HEK293 (cell line): ENCODE data around the gene GRN.

ENCODE experiments used
- REST ChIP-seq: fragments of 450-650 bp; formaldehyde crosslinking; IDR thresholded peaks from 2 replicates; pipeline ENCODE4 v1.5.1; 2016; ENCODE audit warnings: missing biosample characterization, missing genetic modification characterization
- ZNF274 ChIP-seq, 2 experiments: fragments of 200-500 bp in 1 of 2; fragments of 450-650 bp in 1 of 2; sonication (Bioruptor generic) in 1 of 2; formaldehyde crosslinking in 1 of 2; IDR thresholded peaks; 2 replicates each; pipeline versions ENCODE4 v1.5.1 to v1.6.1; 2014 to 2016; ENCODE audit warnings: borderline replicate concordance in 1 of 2, inconsistent platforms in 1 of 2, low read length in 1 of 2, missing biosample characterization in 1 of 2, missing genetic modification characterization in 1 of 2
- ZNF549 ChIP-seq: fragments of 450-650 bp; IDR thresholded peaks from 2 replicates; pipeline ENCODE4 v1.5.1; 2018; ENCODE audit warnings: missing biosample characterization, missing genetic modification characterization, mild to moderate bottlenecking, inconsistent platforms, moderate library complexity
- ZNF701 ChIP-seq: fragments of 450-650 bp; formaldehyde crosslinking; IDR thresholded peaks from 2 replicates; pipeline ENCODE4 v1.5.1; 2016; ENCODE audit warnings: missing biosample characterization, missing genetic modification characterization
- ZXDB ChIP-seq: fragments of 450-650 bp; formaldehyde crosslinking; IDR thresholded peaks from 2 replicates; pipeline ENCODE4 v1.5.1; 2016; ENCODE audit warnings: missing biosample characterization, missing genetic modification characterization
- TF ChIP-seq, protein P1 (sequence below): fragments of 450-650 bp; formaldehyde crosslinking; IDR thresholded peaks from 2 replicates; pipeline ENCODE4 v1.5.1; 2016; ENCODE audit warnings: missing biosample characterization, missing genetic modification characterization
- TF ChIP-seq, protein P2 (sequence below): fragments of 450-650 bp; formaldehyde crosslinking; IDR thresholded peaks from 2 replicates; pipeline ENCODE4 v1.5.1; 2016; ENCODE audit warnings: missing biosample characterization, missing genetic modification characterization

GRCh38 chr17:44394833-44395232, 49.7 kb downstream of the GRN start:
- no peak for TF ChIP-seq ZXDB
- TF ChIP-seq ZNF274 (IDR thresholded peaks at IDR 0.05; ENCODE audit: low read length) = no peak
- TF ChIP-seq ZNF274 (tag by site-specific recombination; IDR thresholded peaks at IDR 0.05; ENCODE audit: borderline replicate concordance) = no peak
- TF ChIP-seq, protein P1, sequence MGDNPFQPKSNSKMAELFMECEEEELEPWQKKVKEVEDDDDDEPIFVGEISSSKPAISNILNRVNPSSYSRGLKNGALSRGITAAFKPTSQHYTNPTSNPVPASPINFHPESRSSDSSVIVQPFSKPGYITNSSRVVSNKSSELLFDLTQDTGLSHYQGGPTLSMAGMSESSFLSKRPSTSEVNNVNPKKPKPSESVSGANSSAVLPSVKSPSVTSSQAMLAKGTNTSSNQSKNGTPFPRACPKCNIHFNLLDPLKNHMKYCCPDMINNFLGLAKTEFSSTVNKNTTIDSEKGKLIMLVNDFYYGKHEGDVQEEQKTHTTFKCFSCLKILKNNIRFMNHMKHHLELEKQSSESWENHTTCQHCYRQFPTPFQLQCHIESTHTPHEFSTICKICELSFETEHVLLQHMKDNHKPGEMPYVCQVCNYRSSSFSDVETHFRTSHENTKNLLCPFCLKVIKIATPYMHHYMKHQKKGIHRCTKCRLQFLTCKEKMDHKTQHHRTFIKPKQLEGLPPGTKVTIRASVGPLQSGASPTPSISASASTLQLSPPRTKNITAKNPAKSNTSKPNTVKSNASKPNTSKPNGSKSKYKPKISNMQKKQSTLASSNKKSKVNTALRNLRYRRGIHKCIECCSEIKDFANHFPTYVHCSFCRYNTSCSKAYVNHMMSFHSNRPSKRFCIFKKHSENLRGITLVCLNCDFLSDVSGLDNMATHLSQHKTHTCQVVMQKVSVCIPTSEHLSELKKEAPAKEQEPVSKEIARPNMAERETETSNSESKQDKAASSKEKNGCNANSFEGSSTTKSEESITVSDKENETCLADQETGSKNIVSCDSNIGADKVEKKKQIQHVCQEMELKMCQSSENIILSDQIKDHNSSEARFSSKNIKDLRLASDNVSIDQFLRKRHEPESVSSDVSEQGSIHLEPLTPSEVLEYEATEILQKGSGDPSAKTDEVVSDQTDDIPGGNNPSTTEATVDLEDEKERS = no peak
- no peak for TF ChIP-seq ZNF549 (tag by site-specific recombination)
- TF ChIP-seq ZNF701 = no peak
- TF ChIP-seq REST = no peak
- TF ChIP-seq, protein P2, sequence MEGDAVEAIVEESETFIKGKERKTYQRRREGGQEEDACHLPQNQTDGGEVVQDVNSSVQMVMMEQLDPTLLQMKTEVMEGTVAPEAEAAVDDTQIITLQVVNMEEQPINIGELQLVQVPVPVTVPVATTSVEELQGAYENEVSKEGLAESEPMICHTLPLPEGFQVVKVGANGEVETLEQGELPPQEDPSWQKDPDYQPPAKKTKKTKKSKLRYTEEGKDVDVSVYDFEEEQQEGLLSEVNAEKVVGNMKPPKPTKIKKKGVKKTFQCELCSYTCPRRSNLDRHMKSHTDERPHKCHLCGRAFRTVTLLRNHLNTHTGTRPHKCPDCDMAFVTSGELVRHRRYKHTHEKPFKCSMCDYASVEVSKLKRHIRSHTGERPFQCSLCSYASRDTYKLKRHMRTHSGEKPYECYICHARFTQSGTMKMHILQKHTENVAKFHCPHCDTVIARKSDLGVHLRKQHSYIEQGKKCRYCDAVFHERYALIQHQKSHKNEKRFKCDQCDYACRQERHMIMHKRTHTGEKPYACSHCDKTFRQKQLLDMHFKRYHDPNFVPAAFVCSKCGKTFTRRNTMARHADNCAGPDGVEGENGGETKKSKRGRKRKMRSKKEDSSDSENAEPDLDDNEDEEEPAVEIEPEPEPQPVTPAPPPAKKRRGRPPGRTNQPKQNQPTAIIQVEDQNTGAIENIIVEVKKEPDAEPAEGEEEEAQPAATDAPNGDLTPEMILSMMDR (tag by site-specific recombination) = no peak
